HG03045 (cell line): ENCODE data around the gene COL4A1.

Experiments
- ATAC-seq: cut with Tn5 transposase; IDR thresholded peaks from one replicate; pipeline ENCODE4 v1.9.1; 2021; ENCODE audit warnings: mild to moderate bottlenecking, moderate library complexity; ENCODE audit not compliant: unreplicated experiment

The COL4A1 gene

DNA sequence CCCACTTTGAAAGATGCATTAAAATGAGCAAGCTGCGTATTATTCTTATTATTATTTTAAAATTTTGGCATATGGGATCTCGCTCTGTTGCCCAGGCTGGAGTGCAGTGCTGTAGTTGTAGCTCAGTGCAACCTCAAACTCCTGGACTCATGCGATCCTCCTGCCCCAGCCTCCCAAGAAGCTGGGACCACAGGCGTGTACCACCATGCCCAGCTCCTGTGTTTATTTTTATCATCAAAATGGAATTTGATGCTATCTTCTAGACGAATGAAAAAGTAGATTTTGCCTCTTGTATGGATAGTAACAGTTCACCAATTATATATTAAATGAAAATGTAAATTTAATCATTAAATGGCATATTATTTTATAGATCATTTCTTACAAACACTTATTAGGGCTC lies 43.6 kb downstream of the COL4A1 start:
- ATAC-seq: no peak

DNA sequence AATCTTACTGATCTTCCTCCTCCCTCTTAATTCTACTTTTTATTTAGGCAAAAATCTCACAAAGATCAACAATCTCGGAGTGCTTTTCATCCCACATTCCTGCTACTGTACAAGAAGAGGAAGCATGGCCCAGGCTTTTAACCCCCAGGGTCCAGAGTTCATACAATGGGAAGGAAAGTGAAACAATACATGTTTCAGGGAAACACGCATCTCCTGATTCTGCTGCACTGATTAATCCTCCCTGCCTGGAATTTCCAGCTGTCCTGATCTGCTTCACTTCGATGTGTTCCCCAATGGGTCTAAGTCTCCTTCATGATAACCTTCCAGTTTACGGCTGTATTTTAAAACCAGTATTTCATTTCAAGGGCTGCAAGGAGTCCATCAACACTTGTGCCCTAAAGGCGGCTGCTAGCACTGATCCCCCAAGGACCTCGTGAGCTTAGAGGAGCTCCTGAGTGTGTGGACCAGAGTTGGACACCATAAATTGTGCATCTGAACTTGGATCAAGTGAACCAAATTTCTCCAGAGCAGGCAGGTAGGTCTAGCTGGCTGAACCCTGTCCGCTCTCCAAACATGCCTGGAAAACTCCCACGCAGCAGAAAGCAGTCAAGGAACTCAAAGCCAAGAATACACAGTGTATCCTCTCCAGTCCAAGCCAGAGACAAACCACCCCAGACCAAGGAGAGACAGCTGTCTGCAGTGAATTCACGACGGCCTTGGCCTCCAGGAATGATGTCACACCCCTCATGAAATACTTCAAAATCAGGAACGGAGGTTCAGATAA lies 44.3 kb downstream of the COL4A1 start:
- no peak for ATAC-seq

DNA sequence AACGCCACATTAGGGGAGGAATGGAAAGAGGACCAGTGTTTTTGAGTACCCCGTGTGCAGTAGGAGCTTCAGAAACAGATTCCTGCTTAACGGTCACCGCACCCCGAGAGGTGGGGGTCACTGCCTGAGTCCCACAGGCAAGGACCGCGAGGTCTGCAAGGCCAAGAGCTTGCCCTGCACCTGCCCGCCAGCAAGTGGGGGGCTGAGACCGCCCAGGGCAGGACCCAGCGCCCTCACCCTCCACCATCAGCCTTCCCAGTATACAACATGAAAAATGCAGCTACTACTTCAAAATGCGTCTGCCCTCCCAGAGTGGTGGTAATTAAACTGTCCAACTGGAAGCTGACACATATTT lies 44.9 kb downstream of the COL4A1 start:
- no peak for ATAC-seq

DNA sequence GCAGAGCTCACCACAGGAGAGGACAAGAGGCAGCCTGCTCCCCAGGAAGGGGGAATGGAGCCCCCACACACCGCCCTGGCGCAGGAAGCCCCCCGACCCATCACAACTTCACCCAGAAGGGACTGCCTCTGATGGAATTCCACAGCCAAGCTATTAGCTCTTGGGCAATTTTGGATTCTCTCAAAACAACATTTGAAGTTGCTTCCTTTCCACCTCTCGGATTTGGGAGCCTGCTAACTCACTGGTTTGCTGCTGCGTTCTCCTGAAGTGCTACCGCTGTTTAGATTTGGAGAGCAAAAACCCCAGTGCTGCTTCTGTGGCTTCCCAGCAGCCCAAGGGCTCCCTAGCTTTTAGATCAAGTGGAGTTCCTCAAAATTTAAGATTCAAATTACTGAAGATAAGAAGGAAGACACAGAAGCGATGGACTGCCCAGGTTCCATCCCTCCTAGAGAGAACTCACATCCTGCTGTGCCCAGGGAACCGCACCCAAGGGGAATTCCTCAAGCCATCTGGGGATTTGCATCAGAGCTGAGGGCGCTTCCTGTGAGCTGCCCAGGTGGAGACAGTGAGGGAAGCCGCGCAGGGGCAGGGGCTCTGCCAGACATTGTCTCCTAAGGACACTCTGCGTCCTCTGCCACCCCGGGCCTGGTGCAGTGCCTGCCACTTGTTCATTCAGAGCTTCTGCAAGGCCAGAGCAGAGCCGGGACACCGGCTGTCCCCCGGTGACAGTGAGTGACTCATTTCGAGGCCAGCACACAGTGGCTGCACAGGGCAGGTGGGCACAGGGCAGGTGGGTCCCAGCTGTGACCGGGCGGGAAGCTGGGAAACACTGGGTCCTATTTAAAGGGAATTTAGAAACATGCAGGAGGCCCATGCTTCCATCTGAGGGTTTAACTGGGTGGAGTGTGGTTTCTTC lies 45.5 kb downstream of the COL4A1 start:
- no peak for ATAC-seq

DNA sequence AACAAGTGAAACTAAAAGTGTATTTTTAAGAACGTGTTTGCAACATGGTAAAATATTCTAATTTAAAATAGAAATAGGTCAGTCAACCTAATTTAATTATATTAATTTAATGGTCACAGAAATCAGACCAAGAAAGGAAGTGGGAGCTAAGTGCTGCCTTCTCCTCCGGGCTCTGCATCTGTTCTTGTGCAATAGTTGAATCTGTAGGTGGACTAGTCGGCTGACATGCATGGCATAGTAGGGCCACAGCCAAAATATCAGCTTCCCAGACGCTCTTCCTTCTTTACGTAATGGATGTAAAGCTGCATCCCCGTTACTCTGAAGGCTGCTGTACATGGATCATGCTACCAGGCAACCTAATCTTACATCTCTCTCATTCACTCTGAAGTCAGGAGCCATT lies 47.3 kb downstream of the COL4A1 start:
- ATAC-seq: no peak

DNA sequence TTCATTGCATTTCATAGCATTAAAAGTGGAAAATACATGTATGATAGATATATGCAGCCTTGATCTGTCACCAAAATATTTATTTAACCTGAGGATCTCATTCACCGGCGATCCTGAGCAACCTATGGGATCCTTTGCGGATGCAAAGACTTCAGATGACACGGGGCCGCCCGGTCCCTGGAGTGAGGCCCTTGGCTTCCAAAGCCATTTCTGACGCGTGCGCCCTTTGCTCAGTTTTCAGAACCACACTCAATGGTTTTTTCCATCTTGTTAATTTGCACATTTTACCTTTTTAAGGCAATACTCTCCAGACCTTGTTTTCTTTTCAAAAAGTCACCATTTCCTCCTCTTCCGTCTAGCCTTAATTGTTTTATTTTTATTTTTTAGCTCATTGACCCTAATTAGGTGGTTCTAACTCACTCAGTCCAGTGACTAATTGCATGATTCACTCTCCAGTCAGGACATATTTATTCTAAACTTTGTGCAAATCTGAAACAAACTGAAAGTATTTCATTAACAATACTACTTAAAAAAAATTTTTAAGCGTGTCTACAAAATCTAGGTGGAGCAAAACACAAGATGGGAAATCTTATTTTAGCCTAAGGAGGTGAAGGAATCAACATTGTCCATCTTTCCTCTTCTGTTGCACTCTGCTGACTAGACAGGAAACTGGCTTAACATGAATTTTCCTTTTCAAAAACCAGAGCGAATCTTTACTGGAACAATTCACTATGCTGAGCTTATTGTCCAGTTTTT lies 47.9 kb downstream of the COL4A1 start:
- no peak for ATAC-seq

DNA sequence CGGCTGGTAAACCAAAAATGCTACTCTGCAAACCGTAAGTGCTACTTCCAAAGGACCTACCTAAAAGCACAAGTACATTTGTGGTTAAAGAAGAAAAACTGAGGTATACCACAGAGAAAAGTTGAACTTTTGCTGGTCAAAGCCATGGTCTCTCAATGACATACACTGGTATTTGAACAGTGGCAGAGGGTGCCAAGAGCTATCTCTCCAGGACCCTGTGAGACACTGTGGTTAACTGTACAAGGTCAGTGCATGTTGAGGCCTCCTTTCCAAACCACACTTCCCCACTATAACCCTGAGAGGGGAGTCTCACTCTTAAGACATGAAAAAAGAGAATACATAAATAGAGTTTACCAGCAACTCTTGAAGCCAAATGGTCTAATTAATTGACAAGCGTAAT lies 49.5 kb downstream of the COL4A1 start:
- ATAC-seq: no peak

DNA sequence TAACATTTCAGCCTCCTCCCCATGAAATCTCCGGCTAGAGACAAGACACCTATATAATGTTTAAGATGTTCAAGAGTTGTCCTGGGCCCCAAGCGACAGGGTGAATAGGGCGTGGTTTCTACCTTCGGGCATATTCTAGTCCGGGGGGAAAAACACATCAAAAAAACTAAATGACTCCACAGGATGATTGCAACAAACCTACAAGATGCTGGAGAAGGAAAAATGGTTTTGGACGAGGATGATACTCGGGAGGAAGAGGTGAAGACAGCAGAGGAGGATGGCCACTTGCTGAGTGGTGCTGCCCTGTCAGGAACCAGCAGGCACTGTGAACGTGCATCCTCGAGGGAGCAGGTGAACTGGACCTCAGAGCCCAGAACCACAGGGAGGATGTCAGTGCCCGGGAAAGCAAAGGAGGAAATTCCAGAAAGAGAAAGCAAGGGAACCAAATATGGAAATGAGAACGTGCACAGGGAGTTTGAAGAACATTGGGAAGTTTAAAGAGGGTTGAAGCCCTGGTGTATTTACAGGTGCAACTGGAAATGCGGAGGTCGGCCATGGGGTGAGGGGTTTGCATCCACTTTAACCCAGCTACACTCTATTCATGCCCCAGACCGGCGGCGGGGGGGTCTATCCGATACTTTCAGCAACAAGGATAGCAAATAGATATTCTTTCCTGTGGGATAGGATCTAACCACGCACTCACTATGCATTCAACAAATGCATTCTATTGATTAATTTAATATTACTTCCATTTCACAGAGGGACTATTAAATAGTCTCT lies 50.6 kb downstream of the COL4A1 start:
- no peak for ATAC-seq

DNA sequence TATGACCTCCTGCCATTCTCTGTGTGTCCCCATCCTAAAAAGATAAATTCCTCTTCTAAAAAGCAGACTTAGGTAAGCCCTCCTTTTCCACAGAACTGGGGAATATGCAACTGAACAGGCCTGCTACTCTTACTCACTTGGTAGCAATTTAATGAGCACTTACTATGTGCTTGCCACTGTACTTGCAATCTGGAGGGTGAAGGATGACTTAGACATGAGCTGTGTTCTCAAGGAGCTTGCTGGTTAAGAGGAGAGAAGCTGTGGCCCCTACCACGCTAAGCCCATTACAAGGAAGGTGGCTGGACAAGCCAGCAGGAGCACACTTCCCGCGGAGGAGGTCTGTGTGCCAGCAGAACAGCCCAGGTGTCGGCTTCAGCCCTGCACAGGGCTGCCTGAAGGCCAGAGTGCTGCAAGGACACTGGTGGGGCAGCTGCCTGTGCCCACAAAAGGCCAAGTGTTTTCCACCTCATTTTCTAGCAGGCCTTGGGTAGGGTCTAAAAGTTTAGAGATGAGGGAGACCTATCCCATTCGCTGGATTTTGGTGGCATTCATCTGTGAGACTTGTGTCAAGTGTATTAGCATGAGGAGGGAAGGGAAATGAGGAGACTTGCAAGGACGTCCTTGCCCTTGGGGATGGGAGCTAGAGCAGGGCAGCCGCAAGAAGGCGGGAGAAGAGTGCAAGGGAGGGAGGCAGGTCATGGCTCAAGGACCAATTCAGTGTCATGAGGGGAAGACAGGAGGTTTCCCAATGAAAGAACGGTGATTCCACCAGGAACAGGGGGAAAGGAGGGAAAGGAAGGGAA lies 52.0 kb downstream of the COL4A1 start:
- ATAC-seq: no peak

DNA sequence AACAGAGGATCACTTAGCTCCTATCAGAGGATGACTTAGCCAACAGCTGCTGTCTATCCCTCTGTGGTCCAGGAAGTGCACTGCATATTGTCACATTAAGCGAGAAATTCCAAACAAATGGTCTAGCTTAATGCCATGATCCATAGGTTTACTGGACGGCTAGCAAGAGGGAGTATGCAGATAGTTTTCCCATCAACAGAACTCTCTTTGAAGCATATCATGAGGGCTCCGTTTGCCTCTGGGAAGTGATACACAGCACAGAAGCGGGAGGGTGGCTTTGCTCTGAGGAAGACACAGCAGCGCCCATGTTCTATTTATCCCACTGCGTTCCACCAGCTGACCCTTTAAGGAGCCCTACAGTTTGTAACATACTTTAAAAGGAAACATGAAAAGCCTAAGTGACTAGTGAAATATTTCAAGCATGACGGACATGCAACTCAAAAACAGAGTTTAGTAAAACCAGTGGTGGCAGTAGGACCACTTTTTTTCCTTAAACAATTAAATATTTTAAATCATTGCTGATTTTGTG lies 52.7 kb downstream of the COL4A1 start:
- ATAC-seq: no peak

DNA sequence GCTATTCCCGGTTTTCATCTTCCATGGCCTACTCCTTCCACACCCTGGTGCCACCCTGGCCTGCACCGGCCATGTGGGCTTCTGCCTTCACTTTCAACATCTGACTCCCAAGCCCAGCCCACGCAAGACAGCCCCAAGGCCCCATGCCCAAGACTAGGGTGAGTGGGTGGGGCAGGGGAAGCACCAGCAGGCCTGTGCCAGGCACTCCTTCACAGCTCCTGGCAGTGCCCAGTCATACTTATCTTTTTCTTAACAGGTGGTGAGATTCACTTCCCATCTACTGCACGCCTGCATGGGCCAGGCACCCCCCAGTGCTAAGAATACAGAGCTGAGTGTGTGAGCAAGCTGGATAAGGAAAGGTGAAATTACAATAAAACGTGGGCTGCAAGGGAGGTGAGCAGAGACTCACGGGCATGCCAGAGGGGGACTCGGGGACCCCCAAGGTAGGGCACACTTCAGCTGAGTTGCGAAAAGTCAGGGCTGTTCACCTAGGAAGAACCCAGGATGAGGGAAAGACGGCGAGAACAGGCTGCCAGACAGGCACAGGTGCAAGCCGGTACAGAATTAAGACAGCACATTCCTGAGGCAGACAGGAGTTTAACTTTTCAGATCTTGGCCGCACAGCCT lies 55.7 kb downstream of the COL4A1 start:
- ATAC-seq: no peak

DNA sequence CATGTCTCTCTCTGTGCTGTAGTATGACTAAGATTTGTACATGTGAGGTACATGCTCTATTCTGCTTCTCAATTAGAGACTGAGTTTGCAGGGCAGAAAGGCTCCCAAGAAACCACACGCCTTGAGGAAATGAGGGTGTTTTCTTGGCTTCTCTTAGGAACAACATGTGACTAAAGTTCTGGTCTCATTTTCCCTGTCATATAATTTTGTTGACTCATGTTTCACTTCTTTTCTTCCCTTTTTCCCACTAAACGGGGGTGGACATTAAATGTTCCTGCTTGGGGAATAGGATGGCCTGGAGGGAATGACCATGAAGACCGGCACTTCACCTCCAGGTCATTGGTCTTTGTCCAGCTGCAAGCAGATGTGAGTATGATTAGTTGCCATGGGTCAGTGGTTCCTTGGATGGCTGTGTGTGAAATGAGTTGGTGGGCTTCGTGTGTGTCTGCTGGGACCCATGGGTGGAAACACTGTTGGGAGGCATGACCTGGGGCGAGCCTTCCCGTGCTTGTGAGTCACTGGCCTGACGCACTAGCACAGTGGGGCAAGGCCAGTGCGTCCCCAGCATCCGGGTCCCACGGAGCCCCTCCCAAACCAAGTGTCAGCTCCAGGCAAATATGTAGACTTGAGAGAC lies 56.6 kb downstream of the COL4A1 start:
- no peak for ATAC-seq

DNA sequence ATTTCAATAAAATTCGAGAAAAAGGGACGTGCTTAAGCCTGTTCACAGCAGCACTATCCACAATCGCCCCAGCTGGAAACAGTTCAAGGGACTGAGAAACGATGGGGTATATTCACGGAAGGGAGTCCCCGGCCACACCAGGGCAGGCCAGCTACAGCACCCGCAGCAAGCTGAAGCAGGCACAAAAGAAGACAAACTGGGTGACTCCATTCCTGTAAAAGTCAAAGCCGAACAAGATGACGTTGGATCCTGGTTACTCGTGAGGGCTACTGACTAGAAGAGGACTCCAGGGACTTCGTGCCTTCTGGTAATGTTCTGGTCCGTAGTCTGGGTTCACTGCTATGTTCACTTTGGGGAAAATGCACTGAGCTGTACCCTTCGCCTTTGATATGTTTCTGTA lies 57.6 kb downstream of the COL4A1 start:
- ATAC-seq: no peak

DNA sequence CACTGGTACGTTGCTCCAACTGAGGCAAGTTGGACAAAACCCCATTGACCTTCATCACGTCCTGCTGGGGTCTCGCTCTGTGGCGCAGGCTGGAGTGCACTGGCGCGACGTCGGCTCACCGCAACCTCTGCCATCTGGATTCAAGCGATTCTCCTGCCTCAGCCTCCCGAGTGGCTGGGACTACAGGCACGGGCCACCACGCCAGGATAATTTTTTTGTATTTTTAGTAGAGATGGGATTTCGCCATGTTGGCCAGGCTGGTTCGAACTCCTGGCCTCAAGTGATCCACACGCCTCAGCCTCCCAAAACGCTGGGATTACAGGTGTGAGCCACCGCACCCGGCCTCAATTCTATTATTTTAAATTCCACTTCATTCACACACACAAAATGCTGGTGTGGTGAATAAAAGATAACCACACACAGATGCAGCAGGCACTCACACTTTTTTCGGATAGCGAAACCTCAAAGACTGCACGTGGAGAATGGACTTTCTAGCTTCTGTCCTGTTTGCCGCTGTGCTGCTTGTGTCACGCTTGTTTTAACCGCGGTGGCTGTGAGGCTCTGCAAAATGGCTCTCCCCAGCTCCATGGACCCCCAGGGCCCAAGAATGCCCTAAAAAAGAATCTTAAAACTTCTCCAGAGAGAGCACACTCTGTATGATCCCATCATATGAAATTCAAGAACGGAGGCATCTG lies 58.4 kb downstream of the COL4A1 start:
- ATAC-seq: no peak

DNA sequence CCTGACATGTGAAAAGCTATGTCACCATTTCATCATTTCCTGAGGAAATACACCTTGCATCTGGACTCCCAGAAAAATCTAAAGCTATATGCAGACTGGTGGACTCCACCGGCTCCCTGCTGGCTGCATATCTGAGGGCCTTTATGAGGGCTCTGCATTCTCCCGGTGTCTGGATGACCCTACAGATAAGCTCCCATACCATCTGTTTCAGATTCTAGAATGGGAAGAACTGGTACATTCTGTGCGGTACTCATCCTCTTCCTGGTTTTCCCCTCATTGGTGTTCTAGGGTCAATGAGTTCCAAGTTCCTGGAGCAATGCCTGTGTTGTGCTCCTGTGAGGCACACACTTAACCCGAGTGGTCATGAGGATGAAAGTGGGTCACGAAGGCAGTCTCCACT lies 60.4 kb downstream of the COL4A1 start:
- ATAC-seq: no peak

DNA sequence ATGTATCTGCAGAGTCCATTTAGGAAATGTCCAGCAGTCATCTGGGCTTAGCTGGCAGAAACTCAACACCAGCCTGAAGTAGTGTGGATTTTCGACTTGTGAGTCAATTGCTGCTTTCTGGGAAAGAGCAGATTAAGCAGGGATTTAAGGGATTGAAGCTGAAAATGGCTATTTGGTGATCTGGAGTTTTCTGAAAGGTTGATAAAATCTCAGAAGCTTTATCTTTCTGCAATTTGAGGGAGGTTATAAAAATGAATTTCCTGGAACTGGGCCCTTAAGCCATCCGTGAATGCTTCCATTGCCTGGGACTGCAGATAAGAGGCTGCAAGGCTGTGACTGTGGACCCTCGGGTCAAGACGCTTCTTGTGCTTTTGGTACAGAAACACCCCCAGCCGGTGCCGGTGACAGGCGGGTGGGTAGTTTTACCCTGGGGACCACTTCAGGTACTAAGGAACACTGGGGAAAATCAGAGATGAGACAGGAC lies 61.5 kb downstream of the COL4A1 start:
- ATAC-seq: no peak

DNA sequence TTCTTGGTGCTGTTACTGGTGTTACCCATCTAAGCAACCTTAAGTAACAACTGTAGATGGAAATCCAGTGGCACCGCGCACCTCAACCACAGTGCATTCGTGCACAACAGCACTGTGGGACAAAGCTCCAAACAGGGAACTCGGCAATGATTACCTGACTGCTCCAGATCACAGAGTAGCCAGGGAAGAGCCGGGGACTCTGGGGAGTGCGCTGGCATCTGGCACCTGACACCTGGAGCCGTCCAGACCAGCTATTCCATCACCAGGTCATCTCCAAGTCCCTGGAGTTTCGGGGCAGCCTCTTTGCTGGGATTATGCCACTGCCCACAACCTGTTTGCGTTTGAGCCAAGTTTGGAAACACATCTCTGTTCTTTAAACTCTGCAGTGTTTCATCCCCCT lies 62.0 kb downstream of the COL4A1 start:
- ATAC-seq: no peak
